NCI-H460 (cell line): ENCODE data around the gene NTNG1. TPM values are rescaled to one million over a fixed set of nuclear protein-coding genes. Genes with fewer than 3 reads are reported as not detected.

Experiments used
- DNase-seq: peaks from one replicate; pipeline ENCODE4 v3.0.0-alpha.2; 2016; ENCODE audit warnings: low read depth; ENCODE audit errors: extremely low read depth
- total RNA-seq: library from RNA; depleted of rRNA; stranded (reverse); fragments of >200 nt; shearing (Covaris generic); gene quantifications from 2 replicates; pipeline ENCODE4 v1.2.3, GENCODE V29; 2014

NTNG1 gene
- total RNA-seq, 1 experiment from 2014 or later, result 0.27 TPM

DNA sequence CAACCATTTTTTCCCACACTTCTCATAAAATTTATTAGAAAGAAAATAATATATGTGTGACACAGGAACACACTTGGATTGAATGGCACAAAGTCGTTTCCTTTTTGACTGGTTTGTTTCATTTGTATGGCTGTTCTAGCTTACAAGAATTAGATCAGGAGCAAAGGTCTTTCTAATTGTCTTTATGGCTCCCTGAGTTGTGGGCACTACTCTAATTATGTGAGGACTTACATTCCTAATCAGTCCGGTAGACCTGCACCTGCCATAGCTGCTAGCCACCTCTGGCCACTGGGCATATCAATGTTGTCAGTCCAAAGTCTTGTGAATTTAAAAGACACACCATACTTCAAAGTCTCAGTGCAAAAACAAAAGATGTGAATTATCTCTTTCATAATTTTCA, 346.7 kb downstream of the NTNG1 start:
- no peak for DNase-seq

DNA sequence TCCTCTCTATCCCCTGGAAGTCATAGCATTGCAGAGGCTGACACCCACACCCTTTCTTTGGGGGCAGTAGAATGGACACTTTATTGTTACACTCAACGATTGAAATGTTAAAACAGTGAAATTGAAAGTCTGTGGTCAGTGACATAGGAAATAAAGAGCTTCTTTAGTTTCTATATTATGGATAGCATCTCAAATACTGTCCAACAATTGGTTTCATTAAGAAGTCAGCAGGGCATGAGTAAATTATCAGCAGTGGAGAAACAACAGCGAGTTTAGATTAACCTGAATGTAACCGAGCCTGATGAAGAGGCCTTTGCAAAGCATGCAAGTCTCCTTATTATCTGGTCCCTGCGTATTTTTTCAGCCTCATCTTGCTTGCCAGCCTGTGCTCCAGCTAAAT, 350.7 kb downstream of the NTNG1 start:
- no peak for DNase-seq

DNA sequence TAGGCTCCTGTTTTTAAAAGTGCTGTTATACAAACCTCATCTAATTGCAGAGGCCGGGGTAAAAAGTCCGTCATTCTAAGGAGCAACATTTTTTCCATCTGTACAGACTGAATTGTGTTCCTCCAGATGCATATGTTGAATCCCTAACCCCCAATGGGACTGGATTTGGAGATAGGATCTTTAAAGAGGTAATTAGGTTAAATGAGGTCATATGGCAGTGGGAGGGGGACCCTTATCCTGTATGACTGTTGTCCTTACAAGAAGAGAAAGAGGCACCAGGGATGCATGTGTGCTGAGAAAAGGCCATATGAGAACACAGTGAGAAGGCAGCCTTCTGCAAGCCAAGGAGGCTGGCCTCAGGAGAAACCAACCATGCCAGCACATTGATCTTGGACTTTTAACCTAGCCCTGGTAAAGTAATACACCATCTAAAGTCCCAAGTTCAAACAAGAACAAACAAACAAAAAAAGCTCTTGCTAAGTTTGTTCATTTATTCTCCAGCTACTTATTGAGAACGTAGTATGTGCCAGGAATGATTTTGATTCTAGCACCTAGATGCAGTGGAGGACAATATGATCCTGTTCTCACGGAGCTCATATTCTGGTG, 352.4 kb downstream of the NTNG1 start:
- no peak for DNase-seq

DNA sequence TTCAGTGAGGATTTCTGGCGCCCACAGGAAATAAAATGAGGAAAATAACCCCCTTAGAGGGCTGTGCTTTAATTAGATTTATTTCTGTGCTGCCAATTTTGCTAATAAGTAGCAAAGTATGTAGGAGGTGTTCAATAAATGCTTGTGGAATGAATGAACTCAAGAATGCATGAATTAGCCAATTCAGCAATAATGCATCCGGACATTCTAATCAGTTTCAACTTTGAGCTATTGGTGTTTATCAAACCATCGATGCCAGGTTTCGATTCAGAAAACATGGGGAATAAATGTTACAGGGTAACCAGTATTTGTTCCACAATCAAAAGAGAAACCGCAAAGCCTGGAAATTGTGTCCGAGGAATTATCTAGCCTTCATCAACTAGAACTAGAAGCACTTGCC, 353.2 kb downstream of the NTNG1 start:
- no peak for DNase-seq

DNA sequence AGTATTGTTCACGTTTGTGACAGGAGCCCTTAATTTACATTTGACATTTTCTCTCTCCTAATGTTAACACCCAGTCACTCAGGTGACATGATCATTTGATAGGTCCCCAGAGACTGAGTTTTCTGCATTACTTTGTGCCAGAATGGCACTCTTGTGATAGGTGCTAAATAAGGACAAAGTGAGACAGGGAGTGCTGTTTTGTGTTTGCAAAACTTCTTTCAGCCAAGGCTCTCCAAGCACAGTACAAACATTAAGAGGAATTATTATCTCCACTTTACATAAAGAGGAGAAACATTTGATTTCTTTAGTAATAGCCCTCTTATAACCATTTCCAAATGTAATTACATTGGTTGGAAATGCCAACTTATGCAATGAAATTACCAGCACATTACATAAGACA, 355.2 kb downstream of the NTNG1 start:
- DNase-seq, result no peak

DNA sequence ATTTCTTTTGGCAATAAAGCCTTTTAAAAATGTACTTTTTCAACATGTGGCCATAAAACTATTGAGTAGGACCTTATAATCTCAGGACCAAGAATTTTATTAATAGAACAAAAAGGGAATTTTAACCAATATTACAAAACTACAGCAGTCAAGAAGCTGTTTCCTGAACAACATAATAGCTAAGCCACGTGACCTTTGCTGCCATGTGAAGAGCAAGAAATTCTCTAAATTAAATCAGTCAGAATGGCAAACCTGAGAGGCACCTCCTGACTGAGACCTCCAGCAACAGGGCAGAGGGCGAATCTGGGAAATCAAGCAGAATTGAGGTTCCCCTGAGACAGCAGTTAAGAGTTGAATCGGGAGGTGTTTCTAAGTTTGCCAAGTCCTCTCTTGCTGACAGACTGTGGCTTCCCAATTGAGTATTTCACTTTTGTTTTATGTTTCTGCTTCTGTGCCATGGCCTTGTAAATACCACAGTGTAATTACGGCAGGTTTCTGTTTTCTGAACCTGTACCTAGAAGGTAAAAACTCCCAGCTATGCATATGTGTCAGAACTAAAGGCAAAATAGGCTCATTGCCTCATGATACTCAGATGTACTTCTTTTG, 358.4 kb downstream of the NTNG1 start:
- DNase-seq, result no peak

DNA sequence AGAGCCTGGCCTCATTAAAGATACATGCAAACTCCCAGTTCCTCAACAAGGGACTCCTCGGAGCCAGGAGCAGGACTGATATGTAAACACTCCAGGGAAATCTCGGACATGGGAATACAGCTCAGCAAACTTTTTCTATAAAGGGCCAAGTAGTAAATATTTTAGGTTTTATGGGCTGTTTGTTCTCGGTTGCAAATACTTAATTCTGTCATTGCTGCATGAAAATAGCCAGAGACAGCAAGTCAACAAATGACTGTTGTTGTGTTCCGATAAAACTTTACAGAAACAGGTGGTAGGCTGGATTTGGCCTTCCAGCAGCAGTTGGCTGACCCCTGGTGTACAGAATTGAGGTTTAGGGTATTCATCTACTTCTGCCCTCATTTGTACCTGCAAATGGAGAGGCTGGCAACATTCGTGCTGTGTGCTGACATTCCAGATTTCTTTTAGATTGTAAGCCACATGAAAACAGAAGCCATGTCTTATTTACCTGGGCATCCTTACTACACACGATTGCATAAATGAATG, 360.3 kb downstream of the NTNG1 start:
- DNase-seq, result no peak

DNA sequence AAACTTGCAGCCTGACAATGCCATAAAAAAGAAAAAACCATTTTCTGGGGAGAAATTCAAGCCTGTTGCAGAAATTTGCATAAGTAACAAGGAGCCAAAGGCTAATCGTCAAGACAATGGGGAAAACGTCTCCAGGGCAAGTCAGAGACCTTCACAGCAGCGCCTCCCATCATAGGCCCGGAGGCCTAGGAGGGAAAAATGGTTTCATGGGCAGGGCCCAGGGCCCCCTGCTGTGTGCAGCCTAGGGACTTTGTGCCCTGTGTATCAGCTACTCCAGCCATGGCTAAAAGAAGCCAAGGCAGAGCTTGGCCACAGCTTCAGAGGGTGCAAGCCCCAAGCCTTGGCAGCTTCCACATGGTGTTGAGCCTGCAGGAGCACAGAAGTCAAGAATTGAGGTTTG, 369.5 kb downstream of the NTNG1 start:
- no peak for DNase-seq

DNA sequence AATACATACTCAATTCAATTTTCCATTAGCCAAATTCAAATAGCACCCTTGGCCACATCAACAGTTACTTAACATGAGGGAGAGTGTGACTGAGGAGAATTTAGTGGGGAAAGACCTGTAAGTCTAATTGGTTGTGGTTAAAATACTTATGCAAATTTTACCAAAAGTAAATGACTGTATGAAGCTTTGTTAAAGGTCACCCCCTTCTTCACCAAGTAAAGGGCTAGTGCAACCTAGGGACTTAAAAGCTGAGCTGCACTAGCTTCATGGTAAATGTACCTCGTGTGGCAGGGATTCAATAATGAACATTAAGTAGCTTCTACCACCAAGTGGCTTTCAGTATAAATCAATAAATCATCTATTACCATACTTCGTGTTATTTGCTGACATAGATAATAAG, 372.0 kb downstream of the NTNG1 start:
- no peak for DNase-seq

DNA sequence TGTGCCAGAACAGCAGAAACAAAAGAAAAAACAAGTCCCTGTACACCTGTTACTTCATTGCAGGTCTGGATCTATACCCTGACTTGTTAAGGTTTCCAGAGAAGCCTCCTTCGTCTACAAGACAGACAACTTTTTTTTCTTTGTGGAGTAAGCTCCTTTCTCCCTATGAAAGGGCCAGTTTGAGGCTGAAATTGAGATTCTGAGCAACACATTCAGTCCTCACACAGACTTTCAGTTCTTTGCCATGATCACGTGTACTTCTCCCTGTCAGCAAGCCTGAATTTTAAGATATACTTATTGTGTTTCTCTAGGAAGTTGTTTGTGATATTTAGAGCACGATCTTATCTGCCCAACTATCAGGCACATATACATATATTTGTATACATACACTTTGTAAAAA, 374.0 kb downstream of the NTNG1 start:
- DNase-seq, result no peak

DNA sequence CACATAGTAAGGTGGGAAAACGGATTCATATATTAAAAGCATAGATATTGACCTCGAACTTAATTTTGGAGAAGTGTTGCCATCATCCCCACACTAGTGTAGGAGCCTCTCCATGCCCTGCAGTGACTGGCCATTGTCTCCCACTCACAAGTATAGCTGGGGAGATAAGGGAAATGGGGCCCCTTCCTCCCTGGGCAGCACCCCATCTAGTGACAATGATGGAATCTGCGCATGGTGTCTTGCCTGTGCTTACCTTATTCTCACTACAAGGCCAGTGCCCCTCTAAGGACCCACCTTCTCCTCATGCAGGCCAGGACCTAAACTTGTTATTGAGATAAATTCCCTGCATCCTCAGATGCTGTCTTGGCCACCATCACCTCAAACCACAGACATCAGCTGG, 374.9 kb downstream of the NTNG1 start:
- no peak for DNase-seq

DNA sequence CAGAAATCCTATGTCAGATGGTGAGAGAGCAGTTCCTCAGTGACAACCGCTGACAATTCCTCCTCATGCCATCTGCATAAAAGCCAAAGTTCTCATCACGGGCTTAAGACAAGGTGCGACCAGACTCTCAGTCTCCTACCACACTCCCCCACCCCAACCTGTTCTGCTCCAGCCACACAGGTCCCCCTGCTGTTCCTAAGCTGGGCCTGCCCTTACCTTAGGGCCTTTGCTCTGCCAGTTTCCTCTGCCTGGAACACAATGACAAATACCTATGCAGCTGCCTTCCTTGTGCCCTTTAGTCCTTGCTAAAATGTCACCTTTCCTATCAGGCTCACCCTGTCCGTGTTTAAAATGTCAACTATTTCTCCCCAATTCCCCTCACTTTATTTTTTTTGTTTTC, 382.2 kb downstream of the NTNG1 start:
- no peak for DNase-seq

DNA sequence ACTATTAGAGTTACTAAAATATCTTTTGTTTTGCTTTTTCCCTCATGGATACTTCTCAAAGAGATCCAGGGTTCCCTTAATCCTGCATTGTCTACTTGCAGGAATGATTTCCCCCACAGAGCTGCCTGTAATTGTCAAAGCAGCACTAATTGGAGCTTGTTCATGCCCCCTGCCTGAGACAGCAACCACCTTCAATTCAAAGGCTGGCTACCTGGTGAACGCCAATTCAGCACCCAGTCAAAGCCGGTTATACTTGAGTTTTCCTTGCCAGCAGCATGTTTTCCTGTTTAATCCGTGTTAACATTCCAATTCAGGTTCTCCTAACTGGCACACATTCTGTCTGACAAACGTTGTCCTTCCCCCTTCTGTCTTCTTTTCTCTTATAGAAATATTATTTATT, 382.9 kb downstream of the NTNG1 start:
- DNase-seq, result no peak

DNA sequence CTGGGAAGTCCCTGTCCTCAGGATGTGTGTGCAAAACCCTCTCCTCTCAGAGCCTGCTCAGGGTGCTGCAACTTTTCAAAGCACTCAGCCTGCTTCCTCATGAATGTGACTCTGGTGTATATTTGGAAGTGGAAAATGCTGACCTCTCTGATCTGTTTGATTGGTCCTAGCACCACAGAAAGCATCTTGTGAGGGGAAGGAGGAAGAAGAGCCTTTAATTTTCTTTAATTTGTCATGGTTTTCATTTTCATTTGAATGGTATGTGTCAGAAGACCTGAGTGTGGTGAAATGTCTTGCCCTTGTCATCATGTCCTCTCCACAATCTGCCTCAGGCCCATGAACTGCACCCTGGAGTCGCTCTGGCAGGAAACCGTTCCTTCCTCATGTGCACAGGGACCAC, 383.5 kb downstream of the NTNG1 start:
- no peak for DNase-seq

DNA sequence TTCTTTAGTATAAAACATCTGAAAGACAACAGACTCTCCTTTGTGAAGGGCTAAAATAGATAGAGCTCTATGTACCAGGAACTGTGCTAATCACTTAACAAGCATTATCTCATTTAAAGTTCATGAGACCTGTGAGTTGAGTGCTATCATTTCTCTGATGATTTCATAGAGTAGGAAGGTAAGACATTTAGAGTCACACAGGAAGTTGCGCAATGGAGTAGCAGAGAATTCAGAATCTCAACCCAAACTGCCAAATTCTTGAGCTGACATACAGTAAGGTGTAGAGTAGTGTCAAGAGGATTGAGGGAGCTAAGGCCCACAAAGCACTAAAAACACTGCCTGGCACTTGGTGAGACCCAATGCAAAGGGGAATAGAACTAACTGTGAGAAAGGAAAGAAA, 384.3 kb downstream of the NTNG1 start:
- peak; percentile 7 for DNase-seq

DNA sequence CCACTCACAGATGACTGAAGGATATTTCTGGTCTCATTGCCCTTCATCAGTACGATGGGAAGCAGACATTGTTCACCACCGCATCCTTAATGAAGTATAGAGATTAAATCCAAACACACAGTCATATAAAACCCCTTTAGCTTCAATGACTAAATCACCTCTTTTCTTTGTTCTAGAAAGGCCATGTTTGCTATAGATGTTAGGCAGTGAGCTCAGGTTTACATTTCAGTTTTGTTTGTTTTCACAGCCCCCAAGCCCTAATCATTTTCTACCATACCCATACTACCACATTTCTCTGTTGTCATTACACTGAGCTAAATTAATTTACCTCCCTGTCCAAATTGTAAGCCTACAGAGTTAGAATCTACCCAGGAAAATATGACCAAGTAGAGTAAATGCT, 385.1 kb downstream of the NTNG1 start:
- DNase-seq, result no peak

DNA sequence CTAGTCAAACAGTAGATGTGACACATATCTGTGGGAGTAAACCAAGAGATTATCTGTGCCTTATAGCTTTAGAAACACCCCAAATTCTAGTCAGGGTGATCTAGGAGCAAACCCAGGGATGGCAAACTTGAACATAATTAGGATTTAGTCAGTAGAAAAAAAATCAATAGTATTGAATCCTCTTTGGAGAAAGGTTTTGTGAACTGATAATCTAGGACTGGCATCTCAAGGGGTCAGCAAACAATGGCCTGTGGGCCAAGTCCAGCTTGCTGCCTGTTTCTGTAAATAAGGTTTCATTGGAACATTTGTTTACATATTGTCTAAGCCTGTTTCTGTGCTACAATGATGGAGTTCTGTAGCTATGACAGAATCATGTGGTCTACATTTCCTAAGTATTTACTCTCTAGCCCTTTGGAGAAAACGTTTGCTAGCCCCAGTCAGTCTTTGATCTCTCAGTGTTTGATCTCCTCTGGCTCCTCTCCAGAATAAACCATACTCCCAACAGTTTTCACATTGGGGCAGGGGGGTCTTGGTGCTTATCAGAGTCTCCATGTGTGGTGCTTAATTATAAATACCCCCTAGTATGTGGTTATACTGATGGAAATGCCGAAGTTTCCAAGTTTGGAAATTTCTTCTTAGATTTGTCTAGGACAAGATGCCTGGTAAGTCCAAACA, 385.8 kb downstream of the NTNG1 start:
- DNase-seq, result no peak

DNA sequence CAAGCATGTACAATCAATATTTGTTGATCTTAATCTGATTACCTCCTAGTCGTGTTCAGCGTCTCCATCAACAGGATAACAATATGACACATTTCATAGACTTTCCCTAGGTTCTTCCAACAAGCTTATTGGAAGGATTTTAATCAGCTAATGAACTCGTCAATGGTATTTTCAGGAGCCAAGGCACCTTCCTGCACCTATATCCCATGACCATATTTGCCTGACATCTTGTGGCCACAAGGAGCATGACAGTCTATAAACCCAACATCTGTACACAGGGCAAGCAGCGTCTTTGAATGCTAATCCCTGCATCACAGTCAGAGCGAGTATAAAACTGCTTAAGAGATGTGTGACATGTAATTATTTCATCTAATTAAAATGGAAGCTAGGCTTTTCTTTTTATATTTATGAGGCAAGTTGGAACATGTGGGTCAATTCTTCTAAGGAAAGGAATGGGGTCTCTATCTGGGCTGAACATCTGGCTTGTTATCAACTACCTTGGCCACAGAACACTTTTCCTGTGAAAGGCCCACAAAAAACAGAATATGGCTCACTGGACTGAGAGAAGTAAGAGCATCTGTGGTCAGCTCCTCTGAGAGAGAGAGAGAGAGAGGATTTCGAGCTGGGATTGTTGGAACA, 388.8 kb downstream of the NTNG1 start:
- peak; percentile 42 for DNase-seq

DNA sequence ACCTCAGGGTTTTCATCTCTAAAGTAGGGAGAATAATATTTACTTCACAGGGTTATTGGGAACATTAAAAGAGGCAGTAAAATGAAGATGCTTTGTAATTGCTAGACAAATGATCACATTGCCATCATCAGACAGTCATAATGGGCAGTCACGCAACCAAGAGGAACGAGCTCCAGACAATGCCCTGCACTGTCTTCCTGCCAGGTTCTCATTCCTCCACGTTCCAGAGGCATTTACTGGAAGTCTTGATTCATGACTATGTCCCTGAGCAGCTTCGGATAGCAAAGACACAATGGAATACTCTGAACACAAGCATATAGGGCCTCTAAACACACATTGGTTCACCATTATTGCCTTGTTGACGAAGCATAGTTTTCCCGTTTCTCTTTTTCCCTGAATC, 389.7 kb downstream of the NTNG1 start:
- DNase-seq, result no peak

DNA sequence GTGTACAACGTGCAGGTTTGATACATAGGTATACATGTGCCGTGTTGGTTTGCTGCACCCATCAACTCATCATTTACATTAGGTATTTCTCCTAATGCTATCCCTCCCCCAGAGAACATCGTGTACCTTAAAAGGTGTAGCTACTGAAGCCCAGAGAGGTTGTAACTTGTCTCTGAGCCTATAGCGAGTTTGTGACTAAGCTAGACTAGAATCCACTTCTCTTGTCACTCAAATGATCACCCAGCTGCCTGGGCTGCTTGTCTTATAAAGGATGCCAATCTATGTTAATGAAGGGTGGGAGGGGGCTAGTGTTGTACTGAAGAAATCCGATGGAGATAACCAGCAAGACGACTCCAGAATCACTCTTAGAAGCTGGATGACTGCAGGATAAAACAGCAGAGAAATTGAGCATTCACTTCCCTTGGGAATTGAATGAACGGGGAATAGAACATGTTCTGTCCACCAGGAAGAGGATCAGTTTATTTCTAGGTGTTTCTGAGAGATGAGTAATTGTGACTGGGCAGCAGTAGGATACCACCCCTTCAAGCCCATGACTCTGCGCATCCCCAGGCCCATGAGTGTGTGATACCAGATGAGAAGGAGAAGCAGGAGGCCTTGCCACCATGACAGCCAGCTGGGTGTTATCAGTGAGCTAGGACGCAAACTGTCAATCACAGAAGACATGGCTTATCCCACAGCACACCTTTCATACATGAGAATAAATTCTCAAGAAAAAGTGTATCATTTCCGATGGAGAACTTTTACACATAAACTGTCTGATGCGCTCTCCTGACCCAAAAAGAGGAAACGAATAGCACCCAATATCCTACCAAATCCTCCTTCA, 390.4 kb downstream of the NTNG1 start:
- no peak for DNase-seq

DNA sequence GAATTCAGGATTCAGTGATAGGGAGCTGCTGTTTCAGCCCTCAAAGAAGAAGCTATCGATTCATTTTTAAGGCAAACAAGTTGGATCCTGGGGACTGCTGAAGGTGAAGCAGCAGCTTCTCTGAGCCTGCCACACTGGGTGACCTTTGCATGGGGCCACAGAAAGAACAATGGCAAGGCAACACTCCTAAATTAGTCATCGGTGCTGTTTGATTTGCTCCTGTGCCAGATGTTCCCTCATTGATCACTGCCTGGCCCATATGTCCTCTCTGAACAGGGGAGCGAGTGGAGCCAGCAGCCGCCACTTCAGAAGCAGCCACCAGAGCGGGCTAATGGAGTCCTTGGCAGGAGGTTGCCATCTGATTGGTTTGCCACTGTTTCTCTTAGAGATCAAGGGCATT, 391.5 kb downstream of the NTNG1 start:
- no peak for DNase-seq
